Dermis microvascular lymphatic vessel endothelial cell (primary cell): ENCODE results near the gene CAB39L. TPM values are rescaled to one million over a fixed set of nuclear protein-coding genes. Genes with fewer than 3 reads are reported as not detected.
A peak's percentile ranks its signal among the peaks of the same experiment; 100 is the strongest.

Experiments
- DNase-seq, 2 donors: peaks; one replicate each; pipeline versions ENCODE4 v3.0.0 to v3.0.0-alpha.2; 2010; ENCODE audit warnings: low read depth in 2 of 2
- total RNA-seq: library from RNA; depleted of rRNA; stranded (reverse); fragments of >200 nt; gene quantifications from 2 replicates; pipeline ENCODE4 v1.2.1, GENCODE V29; 2014

CAB39L gene
- total RNA-seq = 5.3 and 7.8 TPM in 2 replicates

DNA sequence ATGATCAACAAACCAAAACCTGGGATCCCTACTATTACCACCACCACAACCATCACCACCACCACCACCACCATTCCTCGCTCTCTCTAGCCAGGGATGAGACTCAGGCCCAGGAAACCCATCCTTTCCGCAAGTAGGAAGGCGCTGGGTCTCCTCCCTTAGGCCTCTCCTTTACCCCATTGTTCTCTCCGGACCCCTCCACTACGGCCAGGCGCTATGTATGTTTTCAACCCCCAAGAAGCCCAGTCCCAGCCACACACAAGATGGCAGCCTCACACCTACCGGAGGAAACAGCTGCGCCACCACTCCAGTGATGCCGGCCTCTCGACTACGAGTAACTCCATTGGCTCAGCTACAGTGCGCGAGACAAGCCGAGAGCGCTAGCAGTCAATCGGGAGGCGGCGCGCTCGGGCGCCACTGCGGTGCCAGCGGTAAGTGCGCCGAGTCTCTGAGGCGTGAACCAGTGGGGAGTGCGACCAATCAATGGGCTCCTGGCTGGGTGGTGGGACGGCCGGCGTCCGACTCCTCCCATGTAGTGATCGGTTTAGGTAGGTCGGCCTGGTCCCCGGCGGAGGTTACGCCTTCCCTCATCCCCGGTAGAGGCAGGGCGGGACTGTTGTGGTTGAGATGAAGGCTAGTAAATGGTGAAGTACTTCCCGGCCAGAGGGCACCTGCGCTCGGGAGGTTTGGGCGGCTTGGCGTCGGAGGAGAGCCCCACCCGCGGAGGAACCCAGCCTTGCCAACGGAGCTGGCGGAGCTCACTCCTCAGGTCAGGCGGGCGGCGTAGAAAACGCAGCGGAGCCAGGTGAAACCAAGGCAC is at the start of gene CAB39L, which contains the start of gene SETDB2:
TSS of gene CAB39L (minus strand) at position 361 of the 820 bp plus-strand sequence. CDS start 61,154 bp downstream, outside the sequence.
TSS of gene SETDB2 (plus strand) at position 571 of the 820 bp plus-strand sequence. CDS start 7,620 bp downstream, outside the sequence.
- peak; percentile 98 to 100 for DNase-seq

DNA sequence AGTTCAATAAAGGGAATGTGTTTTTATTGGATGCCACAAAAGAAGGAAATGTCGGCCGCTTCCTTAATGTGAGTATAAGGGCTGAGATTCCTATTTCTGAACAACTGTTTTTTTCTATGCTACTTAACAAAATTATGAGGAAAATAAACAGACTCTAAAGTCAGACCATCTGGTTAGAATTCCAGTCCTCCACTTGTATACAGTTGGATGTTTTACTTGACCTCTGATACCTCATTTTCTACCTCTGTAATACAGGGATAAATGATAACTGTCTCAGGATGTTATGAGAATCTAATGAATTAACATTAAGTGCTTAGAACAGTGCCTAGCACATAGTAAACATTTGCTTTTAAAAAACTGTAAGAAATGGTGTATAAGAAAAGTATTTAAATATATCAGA is 44.7 kb upstream of the CAB39L start:
- DNase-seq = peak in 1 of 2 donors; percentile 9

DNA sequence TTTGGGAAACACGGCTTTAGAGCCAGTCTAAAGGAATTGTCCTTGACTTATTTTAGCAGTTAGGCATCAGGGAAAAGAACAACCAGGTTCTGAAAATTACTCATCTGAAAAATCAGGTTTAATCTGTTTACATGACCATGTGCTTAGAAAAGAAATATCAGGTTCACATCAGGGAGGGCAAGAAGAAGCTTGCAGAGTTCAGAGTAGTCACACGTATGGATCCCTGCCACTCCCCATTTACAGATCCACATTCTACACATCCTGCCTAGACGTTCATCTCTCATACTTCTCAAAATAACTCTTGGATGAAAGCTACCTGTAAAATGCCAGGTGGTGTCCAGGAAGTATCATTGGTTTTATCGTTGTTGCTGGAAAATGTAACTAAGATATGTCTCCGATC is 37.9 kb upstream of the CAB39L start:
- DNase-seq = no peak

DNA sequence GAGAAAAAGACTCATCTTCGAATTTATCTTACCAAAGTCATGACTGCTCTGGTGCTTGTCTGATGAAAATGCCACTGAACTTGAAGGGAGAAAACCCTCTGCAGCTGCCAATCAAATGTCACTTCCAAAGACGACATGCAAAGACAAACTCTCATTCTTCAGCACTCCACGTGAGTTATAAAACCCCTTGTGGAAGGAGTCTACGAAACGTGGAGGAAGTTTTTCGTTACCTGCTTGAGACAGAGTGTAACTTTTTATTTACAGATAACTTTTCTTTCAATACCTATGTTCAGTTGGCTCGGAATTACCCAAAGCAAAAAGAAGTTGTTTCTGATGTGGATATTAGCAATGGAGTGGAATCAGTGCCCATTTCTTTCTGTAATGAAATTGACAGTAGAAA is 32.7 kb upstream of the CAB39L start:
- no peak for DNase-seq

DNA sequence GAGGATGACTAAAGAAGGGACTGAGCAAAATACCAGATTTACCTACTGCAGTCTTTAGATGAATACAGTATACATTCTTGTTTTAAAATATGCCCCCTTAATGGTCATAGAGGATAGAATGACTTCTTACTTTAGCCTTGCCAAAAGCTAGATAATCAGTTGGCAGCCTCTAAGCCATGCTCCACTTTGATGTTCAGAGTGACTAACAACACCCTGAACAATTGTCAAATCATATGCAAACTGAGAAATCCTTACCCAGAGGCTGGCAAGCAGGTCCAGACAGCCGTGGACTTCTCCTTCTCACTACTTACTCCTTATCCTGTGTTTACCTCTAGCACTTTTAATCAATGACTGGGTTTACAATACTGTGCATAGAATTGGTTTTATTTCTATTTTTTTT is 28.3 kb upstream of the CAB39L start:
- no peak for DNase-seq

DNA sequence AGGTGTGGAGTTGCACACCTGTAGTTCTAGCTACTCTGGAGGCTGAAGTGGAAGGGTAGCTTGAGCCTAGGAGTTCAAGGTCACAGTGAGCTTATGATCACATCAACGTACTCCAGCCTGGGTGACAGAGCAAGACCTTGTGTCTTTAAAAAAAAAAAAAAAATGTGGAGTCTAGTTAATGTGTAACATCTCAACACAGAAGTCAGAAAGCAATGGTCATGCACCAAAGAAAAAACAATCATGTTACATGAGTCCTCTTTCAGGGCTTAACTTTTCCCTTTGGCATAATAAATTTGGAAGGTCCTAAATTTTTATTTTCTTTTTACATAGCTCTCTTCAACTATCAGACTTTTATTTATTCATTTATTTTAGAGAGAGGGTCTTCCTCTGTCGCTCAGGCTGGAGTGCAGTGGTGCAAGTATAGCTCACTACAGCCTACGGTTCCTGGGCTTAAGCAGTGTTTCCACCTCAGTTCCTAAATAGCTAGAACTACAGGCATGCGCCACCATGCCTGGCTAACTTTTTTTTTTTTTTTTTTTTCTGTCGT is 22.5 kb upstream of the CAB39L start:
- DNase-seq = no peak

DNA sequence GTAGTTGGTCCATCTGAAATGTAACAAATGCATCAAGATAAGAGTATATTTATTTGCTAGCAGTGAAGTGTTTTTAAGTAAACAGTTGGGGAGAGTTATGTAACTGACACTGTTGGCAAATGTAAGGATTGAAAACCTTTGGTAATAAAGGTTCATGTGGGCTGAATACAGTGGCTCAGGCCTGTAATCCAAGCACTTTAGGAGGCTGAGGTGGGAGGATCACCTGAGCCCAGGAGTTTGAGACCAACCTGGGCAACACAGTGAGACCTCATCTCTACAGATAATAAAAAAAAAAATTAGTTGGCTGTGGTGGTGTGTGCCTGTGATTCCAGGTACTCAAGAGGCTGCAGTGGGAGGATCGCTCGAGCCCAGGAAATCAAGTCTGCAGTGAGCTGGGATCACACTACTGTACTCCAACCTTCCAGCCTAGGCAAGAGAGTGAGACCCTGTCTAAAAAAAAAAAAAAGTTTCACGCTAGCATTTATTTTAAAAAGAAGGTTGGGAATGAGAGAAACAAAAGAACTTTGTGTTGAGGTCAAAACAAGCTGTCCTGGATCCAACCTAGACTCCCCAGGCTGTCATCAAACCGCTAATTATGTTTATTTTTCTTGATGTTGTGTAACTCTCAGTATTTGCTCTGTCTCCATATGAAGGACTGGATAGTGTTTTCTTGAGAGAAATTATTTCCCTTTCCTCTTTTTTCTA is 20.9 kb upstream of the CAB39L start:
- no peak for DNase-seq

DNA sequence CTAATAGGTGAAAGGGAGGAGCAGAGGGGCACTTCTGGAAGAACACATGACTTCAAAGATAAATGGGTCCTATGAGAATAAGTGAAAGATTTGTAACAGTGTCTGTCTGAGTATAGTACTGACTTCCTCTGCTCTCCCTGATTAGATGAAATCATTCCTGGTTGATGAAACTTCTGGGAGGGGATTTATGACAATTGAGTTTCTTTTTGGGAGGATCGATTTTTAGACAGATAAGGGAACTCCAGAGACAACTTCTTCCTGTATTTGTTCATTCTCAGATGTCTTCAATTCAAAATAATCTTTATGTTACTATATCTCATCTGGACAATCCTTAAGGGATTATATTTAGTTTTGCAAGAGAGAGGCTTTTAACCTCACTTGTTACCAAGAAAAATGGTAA is 20.2 kb upstream of the CAB39L start:
- no peak for DNase-seq

DNA sequence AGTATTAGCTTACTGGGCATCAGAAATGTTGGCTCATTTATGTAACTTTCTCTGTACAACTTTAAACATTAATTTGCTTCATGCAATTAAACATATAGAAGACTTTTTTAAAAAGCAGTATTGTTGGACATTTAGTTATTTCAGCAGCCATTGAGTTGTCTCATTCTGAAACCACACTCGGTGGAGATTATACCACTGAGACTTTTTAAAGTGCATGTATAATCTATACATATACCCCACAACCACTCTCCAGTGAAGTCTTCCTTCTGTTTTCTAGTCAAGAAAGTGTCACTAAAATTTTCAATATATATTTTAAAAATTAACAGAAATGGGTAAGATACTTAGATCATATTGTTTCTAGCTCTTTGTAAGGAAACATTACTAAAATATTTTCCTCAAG is 15.7 kb upstream of the CAB39L start:
- DNase-seq = no peak

DNA sequence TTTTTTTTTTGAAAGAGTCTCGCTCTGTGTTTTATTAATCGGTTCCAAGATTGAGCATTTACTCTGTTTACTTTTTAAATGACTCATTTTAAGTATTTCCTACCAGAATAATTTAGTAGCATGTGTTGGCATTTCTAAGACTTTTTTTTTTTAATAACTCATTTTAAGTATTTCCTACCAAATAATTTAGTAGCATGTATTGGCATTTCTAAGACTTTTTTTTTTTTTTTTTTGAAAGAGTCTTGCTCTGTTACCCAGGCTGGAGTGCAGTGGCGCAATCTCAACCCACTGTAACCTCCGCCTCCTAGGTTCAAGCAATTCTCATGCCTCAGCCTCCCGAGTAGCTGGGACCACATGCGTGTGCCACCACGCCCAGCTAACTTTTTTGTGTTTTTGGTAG is 13.4 kb upstream of the CAB39L start:
- DNase-seq = peak in 1 of 2 donors; percentile 15

DNA sequence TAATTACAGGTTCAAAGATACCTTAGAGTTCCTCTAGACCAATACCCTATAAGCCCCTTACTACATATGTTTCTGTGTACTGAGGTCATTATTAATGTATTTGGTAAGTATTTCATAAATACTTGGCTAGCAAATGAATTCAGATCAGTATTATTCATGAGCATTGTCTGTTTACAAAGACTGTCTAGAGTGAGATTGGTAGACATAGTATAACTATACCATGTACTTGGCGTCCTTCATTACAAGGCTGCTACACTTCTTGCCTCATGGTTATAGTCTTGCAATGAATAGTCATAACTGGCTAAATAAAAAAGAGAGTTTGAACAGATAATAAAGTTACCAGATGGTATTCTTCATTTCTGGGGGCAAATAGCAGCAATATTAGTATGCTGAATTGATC is 12.3 kb upstream of the CAB39L start:
- DNase-seq = no peak

DNA sequence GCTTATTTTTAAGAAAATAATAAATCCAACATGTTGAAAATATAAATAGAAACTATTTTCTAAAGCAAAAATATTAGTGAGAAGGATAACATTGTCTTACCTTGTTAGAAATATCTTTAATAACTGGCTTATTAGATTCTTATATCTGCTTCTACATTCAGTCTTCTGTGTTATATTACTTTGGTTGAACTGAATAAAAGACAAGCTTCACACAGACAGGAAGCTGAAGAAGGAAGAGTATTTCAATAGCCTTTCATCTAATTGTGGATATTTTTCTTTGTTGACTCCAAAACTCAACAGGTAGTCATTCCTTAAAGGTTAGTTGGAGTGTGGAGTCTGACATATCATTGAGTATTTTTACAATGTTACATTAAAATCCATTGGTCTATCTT is 11.1 kb upstream of the CAB39L start:
- no peak for DNase-seq

DNA sequence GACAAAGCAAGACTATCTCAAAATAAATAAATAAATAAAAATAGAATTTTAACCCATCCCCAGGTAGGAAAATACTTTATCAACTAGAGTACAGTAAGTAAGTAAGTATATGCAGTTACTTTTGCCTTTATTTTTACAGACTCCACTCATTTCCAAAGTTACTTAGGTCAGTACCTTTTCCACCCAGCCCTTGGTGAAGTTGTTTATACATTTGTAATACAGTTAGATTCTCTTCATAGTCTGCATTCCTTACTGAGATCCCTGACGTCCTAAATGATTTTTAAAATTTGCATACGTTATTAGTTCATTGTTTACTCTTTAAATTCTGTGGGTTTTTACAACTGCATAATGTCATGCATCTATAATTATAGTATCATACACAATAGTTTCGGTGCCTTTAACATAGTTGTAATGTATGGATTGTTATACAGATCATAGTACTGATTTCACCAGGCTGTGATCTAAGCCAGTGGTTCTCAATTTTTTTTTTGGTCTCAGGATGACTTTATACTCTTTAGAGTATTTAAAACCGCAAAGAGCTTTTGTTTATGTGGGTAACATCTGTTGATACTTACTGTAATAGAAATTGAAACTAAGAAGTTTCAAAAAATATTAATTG is 10.6 kb upstream of the CAB39L start:
- no peak for DNase-seq

DNA sequence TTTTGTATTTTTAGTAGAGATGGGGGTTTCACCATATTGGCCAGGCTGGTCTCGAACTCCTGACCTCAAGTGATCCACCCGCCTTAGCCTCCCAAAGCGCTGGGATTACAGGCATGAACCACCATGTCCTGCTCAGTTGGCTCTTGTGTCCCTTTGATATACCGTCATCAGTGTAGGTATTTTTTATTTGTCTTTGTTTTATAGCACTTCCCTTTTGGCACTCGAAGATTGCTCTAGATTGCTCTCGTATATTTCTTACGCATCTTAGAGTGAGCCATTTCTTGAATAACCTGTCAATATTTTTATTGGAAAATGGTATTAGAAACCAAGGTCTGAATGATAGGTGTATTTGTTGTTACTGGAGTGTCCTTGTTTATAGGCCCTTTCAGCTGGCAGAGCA is 9.6 kb upstream of the CAB39L start:
- no peak for DNase-seq

DNA sequence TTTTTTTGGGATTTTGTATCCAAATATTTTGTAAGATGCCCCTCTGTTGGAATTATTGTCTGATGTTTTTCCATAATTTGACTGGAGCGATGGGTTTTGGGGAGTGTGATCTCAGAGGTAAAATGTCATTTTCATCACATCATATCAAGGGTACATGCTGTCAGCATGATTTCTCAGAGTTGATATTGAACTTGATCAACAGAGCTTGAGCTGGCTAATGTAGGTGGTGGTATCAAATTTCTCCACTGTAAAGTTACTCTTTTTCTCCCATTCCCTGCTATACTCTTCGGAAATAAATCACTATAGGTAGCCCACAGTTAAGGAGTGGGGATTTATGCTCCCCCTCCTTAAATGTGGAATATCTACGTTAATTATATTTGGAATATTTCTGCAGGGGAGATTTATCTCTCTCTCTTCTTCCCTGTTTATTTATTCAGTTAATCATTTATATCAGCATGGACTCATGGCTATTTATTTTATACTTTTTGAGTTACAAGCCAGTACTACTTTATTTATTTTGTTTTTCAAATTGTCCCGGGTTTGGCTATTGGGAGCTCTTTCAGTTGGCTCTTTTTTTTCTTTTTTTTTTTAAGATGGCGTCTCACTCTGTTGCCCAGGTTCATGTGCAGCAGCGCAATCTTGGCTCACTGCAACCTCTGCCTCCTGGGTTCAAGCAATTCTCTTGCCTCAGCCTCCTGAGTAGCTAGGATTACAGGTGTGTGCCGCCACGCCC is 9.0 kb upstream of the CAB39L start:
- no peak for DNase-seq

DNA sequence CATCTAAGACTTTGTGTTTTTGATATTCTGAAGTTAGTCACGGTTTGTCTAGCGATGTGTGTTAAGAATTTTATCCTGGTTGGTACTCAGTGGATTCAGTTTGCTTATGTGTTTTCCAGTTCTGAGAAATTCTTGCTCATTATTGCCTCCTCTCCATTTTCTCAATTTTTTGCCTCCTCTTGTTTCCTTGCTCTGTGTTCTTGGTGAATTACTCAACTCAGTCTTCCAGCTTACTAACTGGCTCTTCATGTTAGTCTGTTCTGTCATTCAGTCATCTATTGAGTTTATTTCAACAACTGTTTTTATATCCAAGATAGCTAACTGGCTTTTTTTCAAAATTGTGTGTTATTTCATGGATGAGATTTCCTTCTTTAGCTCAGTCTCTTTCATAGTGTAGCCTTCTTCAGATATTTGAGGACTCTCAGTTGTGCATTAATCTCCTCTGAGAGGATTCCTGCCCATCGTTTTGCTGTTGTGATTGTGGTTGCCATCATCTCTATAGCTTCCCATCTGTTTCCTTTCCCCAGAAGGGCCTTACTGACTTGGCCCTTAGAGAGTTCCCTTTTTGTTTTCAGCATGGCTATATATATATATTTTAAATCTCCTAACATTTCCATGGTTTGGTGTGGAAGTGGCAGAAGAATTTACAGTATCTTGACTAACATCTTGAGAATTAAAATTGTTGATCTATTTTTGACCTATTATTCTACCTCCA is 6.4 kb upstream of the CAB39L start:
- no peak for DNase-seq

DNA sequence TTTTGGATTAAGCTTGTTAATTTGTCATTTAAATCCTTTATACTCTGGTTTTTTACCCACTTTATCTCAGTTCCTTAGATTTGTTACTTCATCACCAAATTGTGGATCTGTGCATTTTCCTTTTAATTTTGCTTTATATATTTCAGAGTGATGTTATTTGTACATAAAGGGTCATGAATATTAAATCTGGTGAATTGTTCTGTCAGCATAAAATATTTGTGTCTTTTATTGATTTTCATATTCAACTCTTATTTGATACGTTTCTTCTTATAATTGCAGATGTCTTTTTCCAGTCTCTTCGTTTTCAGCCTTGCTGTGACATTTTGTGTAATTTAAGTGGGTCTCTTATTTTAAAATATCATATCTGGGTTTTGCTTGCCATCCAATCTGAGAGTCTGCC is 4.9 kb upstream of the CAB39L start:
- no peak for DNase-seq

DNA sequence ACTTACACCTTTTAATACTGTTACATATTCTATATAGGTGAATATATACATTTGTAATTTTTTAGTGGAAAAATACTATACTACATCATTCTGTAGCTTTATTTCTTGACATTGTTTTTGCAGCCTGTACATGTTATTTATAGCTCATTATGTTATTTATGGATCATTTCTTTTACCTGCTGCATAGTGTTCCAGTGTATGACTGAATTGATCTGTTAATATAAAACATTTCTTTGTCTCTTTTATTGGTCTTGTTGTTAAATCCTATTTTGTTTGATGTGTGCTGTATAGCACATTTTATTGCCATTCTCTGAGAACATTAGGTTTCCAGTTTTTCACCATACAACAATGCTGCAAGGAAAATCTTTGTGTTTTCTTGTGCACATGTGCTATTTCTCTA is 2.6 kb upstream of the CAB39L start:
- DNase-seq = no peak

DNA sequence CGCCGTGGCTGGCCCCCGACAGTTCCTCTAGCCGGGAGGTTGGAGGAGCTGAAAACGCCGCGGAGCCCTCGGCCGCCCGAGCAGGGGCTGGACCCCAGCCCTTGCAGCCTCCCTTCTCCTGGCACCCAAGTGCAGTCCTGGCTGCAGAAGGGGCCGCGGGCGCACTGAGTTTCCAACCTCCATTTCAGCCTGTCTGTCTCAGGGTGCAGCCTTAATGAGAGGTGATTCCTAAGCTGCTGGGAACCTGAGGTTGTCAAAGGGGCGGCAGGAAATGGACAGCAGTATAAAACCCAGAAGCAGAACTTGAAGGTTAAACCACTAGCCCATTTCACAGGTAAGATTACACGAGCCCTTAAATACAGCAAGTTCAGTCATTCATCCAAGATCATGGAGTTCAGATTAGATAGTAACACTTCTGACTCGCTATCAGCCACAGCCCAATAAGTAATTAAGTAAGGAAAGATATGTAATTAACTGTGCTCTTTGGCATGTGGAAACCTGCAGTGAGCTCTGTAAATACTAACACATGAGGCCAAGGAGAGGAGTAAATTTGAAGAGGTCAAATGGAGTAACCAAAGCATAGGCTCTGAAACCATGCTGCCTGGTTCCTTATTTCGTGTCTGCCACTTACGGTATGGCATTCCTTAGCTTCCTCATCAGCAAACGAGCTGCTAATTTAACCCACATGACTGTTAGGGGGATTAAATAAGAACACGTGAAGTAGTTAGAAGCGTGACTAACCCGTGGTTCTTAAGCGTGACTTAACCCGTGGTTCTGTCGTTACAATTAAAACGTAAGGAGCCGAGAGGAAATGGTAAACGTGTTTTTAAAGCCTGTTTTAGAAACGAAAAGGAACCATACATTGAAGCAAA is 896 bp upstream of the CAB39L start:
- peak in 1 of 2 donors; percentile 47 for DNase-seq

DNA sequence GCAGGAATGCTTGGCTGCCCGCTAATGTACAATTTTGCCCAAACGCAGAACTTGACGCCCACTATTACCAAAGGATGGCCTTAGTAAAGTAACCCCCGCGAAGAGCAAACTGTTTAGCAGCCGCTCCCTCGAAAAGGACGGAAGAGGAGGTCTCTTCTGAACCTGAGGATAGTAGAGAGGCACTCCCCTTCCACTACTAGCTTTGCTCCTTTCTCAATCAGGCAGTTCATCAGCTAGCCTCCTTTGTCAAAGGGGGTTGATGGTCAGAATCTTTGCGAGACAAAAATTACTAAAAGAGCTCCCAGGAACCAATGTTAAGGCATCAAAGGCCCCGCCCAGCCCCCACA is 534 bp downstream of the CAB39L start:
- DNase-seq = peak; percentile 11 to 44
